CD4-positive, alpha-beta T cell treated with Interleukin-12 subunit alpha and Interleukin-12 subunit beta, for 1 hour (primary cell): ENCODE data around the gene BMF.
"Not testable (repeated sequence)": the region's sequence is repeated elsewhere in the genome, so short reads cannot be mapped to it uniquely, and the experiment has no call there.

Experiments used
- DNase-seq: peaks from one replicate; pipeline ENCODE4 v3.0.0-alpha.2; 2020

The BMF gene

GRCh38 chr15:40085266-40085665 is 23.4 kb downstream of the BMF start:
- no peak for DNase-seq

- no peak for DNase-seq
Measured at GRCh38 chr15:40084650-40085049, 24.0 kb downstream of the BMF start.

DNA sequence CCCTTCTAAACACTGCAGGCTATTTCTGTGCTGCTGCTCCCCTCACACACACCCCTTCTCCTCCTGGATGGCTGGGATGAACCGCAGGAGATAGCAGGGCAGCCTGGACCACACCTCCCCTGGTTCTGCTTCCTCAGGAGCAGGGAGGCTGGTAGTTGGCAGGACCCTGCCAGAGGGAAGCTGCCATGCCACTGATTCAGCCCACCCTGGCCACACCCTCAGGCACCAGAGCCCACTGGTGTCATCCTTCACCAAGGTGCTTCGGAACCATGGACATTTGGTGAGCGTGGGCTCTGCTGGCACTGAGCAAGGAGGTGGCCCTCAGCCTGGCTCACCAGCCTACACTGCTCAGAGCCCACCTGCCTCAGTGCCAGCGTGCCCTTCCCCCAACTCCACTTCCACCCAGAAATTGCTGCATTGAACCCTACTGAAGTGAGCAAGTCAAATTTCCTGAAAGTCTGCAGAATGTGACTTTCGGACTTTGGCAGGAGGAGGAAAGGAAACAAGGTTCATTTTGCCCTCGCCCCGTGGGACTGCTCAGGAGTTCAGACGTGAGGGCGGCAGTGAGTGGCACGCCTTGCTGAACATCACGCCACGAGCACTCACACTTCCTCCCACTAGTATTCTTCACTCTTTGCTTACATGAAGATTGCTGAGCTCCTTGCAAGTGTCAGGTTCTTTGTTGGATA is 26.3 kb downstream of the BMF start:
- no peak for DNase-seq

DNA sequence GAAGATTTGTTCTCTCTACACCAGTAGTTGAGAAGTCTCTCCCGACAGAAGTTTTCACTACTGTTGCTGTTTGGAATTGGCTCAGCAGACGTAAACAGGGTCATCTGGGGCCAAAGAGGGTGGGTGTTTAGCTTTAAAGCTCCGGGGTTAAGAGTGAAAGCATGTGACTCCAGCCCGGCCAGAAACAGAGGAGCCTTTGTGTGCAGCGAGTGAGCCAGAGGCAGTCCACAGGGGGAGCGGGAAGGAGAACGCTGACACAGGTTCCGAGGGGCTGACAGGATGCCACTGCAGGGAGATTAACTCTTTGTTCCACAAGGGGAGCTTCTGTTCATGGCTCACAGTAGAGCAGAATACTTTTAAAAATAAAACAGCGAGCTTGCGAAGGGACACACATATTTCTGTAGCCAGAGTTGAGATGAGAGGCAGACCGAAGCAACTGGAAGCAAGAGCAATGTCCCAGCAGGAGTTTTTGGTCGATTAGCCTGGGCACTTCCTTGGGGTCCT is 26.9 kb downstream of the BMF start:
- no peak for DNase-seq

DNA sequence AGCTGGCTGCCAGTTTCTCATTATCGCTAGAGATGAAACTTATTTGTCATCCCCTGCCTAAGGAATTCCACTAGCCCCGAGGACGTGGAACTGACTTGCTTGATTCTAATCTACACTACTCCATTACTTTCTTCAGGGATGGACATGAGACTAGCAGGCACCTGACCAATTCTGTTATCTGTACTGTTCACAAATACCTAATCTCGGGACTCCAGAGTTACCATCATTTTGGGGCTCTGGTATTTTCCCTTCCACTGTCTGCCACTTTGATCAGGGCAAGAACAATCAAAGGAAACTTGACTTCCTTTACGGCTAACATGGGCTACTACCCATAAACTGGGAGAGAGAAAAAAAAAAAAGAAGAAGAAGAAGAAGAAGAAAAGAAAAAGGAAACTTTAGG is 27.8 kb downstream of the BMF start:
- DNase-seq, result no peak

- no peak for DNase-seq
Measured at GRCh38 chr15:40080104-40080503, 28.6 kb downstream of the BMF start.

DNA sequence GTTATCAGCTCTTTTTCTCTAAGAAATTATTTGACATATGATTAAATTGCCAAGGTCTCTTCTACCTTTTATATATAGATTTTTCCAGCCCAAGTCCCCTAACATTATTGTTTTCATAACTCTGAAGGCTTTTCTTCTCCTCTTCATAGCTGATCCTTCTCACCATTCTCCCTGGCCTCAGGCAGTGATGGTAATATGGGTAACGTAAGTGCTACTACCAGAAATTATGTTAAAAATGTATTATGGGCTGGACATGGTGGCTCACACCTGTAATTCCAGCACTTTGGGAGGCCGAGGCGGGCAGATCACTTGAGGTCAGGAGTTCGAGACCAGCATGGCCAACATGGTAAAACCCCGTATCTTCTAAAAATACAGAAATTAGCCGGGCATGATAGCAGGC is 29.2 kb downstream of the BMF start:
- no peak for DNase-seq

DNA sequence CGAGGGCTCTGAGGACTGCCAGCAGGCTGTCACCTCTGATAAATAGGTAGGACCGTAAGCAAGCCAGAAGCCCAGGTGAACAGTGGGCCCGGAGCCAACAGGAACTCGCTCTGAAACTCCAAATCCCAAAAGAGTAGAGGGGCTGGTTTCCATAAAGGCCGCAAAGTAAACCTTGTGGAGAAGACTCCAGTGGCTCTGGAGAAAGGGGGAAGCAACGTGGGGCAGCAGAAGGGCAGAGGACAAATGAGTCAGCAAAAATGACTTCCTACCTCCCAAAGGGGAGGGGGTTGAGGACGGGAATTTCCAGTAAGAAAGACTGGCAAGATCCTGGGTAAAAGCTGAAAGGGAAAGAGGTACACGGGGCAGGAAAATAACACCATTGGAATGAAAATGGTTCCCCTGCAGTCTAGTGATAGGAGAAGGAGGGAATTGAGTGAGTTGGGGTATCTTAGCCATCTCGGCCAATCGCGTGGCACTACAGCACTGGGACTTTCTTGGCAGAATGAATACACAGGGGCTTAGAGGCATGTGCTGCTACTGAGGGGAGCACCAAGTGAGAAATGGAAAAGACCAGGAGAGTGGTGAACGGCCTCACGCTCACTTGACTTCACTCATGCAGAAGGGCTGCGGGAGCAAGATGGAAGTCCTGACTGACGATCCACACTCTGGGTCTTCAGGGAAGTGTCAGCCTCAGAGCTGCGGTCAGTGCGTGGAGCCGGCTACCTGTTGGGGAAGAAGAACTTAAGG is 33.2 kb downstream of the BMF start:
- no peak for DNase-seq

DNA sequence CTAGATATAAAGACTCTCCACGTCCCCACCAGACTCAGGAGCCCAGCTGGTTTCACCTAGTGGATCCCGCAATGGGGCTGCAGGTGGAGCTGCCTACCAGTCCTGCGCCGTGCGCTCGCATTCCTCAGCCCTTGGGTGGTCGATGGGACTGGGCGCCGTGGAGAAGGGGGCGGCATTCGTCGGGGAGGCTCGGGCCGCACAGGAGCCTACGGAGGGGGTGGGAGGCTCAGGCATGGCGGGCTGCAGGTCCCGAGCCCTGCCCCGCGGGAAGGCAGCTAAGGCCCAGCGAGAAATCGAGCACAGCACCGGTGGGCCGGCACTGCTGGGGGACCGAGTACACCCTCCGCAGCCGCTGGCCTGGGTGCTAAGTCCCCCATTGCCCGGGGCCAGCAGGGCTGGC is 34.0 kb downstream of the BMF start:
- DNase-seq, result not testable (repeated sequence)

- DNase-seq, result not testable (repeated sequence)
Measured at GRCh38 chr15:40073716-40074490, 34.8 kb downstream of the BMF start.

DNA sequence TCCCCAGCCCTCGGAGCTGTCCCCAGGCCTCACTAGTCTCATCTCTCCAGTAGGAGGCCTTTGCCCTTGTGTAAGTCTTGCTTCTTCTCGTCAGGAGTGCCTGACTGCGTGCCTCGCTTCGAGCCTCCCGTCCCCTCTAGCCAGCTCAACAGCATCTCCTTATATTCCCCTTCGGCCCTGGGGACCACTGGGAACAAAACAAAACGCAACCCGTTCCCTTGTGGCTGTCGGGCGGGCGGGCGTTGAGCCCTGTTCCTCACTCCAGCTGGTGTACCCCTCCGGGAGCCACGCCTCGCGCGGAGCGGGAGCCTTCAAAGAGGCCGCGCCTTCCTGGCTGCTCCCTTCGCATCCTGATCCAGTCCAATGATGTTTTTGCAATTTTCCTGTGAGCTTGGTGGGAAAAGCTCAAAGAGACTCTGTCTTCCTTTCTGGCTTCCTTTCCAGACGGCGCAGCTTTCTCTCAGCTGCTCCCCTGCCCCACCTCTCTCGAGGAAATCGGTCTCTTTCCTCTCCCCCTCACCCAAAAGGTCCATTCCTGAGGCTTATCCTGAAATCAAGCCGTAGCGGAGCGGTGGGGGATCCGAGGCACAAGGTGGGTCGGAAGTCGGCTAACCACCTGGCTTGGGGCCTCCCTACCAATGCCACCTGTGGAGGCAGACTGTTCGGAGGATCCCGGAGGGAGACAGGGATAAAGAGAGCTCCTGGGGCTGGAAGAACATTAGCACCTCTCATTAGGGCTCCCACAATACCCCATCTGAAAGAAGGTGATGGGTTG is 36.3 kb downstream of the BMF start:
- DNase-seq, result no peak

- DNase-seq, result no peak
Measured at GRCh38 chr15:40070608-40071218, 38.0 kb downstream of the BMF start.

- DNase-seq, result no peak
Measured at GRCh38 chr15:40070166-40070557, 38.5 kb downstream of the BMF start.

DNA sequence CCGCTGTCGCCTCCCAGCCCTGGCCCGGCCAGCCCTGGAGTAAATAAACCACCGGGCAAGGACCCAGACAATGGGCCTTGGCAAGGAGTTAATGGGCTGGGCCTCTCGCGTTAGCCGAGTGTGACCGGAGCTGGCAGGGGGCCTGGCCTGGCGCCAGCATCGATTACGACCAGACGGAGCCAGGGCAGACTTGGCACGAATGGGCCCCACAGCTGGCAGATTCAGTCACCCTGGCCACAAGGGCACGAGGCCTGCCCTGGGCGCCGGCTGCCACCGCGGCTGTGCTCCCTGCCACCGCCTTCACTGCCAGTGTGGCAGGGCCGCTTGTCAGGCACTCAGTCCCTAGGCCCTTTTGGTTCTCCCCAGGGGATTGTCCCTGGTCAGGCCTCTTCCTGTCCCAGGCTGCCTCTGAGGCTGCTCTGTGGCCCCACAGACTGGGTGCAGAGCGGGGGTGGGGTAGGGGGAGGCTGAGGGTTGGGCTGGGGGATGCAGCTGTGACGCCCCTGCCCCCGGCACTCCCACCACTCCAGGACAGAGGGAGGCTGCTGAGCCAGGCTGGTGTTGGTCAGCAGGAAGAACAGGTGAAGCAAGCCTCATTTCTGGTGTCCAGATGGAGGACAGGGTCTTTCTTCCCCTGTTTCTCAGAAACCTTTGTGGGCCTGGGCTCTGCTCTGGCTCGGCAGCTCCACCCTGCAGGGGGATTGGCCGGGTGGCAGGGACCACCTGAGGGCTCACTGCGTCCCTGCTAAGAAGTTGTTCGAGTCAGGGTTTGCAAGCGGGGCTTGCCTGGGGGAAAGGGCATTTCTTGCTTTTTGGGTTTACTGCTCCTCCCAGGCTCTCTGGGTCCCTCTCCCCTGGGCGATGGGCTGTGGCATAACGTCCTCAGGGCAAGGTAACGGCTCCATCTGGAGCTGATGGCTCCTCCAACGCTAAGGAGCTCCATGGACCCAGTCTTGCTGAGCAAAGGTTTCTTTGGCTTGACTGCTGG is 39.2 kb downstream of the BMF start:
- no peak for DNase-seq

GRCh38 chr15:40067921-40068624 is 40.6 kb downstream of the BMF start:
- DNase-seq, result no peak

- no peak for DNase-seq
Measured at GRCh38 chr15:40066589-40066988, 42.1 kb downstream of the BMF start.

GRCh38 chr15:40065166-40065565 is 43.5 kb downstream of the BMF start:
- DNase-seq, result no peak

DNA sequence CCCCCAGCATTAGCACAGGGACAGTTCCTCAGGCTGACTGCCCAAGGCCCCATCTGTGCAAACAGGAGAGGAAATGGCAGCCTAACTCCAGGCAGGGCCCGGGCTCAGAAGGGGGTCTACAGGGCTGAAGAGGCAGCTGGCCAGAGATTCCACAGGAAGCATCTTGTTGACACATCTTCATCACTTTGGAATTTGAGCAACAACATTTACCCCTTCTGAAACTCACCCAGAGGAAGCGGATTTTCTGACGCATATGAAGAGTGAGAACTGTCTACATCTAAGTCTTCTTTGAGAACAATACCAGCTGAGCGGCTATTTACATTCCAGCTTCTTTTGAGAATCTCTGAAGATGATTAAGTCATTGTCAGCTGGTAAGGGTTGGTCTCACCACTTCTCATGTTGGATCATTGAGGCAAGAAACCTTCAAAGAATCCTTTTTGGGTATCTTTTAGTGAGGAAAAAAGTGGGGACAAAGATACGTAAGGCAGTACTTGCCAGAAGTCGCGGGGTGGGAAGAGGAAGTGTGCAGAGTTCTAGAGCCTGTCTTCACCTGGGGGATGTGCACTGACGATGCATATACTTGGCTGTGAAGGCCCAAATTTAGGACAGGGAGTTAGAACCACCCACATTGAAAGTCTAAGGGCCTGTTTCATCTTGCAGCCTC is 44.3 kb downstream of the BMF start:
- no peak for DNase-seq

DNA sequence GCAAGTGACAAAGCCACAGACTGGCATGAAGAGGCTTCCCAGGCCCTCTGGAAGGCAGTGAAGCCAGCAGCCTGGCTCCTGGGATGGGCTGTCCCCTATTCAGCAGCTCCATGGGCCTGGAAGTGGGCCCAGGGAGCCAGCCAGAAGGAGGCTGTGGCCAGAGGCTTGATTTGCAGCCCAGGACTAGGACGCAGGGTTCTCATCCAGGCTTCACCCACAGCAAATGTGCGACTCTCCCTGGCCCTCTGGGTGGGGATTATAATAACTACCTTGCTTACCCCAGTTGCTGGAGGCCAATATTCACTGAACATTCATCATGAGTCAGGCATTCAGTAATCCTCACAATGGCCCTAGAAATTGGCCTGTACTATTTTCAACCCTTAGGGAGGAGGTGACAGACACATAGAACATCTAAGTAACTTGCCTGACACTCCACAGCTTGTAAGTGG is 45.1 kb downstream of the BMF start:
- no peak for DNase-seq
